Nephron progenitor cell (in vitro differentiated cells): Measurements from ENCODE around the gene NXPE4.
"Not testable (repeated sequence)": the region's sequence is repeated elsewhere in the genome, so short reads cannot be mapped to it uniquely, and the experiment has no call there.

ENCODE experiments used
- DNase-seq: peaks from one replicate; pipeline ENCODE4 v3.0.0; 2021
- H3K27ac Mint-ChIP-seq: 2 replicates; pipeline ENCODE4 v1.8.0; 2021; ENCODE audit warnings: mild to moderate bottlenecking, moderate library complexity, mixed read lengths
- H3K27me3 Mint-ChIP-seq: 2 replicates; pipeline ENCODE4 v1.8.0; 2021; ENCODE audit warnings: mild to moderate bottlenecking, low read depth, mixed read lengths; ENCODE audit not compliant: poor library complexity
- H3K36me3 Mint-ChIP-seq: 2 replicates; pipeline ENCODE4 v1.8.0; 2021; ENCODE audit warnings: low read depth, mixed read lengths
- H3K4me1 Mint-ChIP-seq: 2 replicates; pipeline ENCODE4 v1.8.0; 2021; ENCODE audit warnings: mixed read lengths
- H3K4me3 Mint-ChIP-seq: 2 replicates; pipeline ENCODE4 v1.8.0; 2021; ENCODE audit warnings: mild to moderate bottlenecking, moderate library complexity, mixed read lengths
- H3K9me3 Mint-ChIP-seq: 2 replicates; pipeline ENCODE4 v1.8.0; 2021; ENCODE audit warnings: mild to moderate bottlenecking, moderate library complexity, mixed read lengths
- TF ChIP-seq, protein P1 (sequence below): fragments of 200-600 bp; sonication (generic); IDR thresholded peaks from 2 replicates; pipeline ENCODE4 v1.5.0; 2021; ENCODE audit warnings: antibody characterized with exemption

The NXPE4 gene

DNA sequence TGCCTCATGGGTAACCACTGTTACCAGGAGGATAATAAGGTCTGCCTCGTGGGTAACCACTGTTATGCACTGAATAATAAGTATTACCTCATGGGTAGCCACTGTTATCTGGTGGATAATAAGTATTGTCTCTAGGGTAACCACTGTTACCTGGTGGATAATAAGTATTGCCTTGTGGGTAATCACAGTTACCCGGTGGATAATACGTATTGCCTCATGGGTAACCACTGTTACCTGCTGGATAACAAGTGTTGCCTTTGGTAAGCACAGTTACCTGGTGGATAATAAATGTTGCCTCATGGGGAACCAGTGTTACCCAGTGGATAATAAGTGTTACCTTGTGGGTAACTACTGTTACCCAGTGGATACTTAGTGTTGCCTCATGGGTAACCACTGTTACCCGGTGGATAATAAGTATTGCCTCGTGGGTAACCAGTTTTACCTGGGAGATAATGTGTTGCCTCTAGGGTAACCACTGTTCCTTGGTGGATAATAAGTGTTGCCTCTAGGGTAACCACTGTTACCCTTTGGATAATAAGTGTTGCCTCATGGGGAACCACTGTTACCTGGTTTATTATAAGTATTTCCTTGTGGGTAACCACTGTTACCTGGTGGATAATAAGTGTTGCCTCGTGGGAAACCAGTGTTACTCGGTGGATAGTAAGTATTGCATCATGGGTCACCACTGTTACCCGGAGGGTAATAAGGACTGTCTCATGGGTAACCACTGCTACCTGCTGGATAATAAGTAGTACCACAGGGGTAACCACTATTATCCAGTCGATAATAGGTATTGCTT is 10.6 kb upstream of the NXPE4 start:
- H3K9me3 Mint-ChIP-seq = peaks cover 57% of the 10 kb centered on the region

DNA sequence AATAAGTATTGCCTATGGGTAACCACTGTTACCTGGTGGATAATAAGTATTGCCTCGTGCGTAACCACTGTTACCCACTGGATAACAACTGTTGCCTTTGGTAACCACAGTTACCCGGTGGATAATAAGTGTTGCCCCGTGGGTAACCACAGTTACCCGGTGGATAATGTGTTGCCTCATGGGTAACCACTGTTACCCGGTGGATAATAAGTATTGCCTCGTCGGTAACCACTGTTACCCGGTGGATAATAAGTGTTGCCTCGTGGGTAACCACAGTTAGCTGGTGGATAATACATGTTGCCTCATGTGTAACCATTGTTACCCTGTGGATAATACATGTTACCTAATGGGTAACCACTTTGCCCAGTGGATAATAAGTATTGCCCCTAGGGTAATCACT is 9.8 kb upstream of the NXPE4 start:
- Mint-ChIP-seq H3K27me3 (no peaks in the 10 kb centered on the region), H3K27ac (no peak overlapping the region), H3K4me1 (no peaks in the 10 kb centered on the region), H3K4me3 (no peak overlapping the region), H3K9me3 (peaks cover 50% of the 10 kb centered on the region), H3K36me3 (no peaks in the 10 kb centered on the region)
- DNase-seq = no peak
- TF ChIP-seq, protein P1, sequence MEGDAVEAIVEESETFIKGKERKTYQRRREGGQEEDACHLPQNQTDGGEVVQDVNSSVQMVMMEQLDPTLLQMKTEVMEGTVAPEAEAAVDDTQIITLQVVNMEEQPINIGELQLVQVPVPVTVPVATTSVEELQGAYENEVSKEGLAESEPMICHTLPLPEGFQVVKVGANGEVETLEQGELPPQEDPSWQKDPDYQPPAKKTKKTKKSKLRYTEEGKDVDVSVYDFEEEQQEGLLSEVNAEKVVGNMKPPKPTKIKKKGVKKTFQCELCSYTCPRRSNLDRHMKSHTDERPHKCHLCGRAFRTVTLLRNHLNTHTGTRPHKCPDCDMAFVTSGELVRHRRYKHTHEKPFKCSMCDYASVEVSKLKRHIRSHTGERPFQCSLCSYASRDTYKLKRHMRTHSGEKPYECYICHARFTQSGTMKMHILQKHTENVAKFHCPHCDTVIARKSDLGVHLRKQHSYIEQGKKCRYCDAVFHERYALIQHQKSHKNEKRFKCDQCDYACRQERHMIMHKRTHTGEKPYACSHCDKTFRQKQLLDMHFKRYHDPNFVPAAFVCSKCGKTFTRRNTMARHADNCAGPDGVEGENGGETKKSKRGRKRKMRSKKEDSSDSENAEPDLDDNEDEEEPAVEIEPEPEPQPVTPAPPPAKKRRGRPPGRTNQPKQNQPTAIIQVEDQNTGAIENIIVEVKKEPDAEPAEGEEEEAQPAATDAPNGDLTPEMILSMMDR = no peak

More for the DNA sequence above, 10.6 kb upstream of the NXPE4 start:
- Mint-ChIP-seq H3K4me3 (no peak overlapping the region), H3K4me1 (no peaks in the 10 kb centered on the region), H3K36me3 (no peaks in the 10 kb centered on the region), H3K27me3 (no peaks in the 10 kb centered on the region), H3K27ac (no peak overlapping the region)
- TF ChIP-seq, protein P1 = no peak
- DNase-seq = no peak

DNA sequence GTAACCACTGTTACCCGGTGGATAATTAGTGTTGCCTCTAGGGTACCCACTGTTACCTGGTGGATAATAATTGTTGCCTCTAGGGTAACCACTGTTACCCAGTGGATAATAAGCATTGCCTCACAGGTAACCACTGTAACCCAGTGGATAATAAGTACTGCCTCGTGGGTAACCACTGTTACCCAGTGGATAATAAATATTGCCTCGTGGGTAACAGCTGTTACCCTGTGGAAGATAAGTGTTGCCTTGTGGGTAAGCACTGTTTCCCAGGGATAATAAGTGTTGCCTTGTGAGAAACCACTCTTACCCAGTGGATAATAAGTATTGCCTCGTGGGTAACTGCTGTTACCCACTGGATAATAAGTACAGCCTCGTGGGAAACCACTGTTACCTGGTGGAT is 9.3 kb upstream of the NXPE4 start:
- no peaks in the 10 kb centered on the region for H3K27me3 Mint-ChIP-seq
- H3K36me3 Mint-ChIP-seq = no peaks in the 10 kb centered on the region
- DNase-seq = no peak
- TF ChIP-seq, protein P1 = no peak
- no peak overlapping the region for H3K27ac Mint-ChIP-seq
- no peak overlapping the region for H3K4me3 Mint-ChIP-seq
- peaks cover 45% of the 10 kb centered on the region for H3K9me3 Mint-ChIP-seq
- no peaks in the 10 kb centered on the region for H3K4me1 Mint-ChIP-seq

DNA sequence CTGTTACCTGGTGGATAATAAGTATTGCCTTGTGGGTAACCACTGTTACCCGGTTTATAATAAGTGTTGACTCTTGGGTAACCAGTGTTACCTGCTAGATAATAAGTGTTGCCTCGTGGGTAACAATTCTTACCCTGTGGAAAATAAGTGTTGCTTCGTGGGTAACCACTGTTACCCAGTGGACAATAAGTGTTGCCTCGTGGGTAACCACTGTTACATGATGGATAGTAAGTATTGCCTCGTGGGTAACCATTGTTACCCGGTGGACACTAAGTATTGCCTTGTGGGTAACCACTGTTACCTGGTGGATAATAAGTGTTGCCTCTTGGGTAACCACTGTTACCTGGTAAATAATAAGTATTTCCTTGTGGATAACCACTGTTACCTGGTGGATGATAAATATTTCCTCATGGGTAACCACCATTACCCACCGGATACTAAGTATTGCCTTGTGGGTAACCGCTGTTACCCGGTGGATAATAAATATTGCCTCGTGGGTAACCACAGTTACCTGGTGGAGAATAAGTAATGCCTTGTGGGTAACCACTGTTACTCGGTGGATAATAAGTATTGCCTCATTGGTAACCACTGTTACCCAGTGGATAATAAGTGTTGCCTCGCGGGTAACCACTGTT is 8.7 kb upstream of the NXPE4 start:
- peaks cover 40% of the 10 kb centered on the region for H3K9me3 Mint-ChIP-seq
- no peak overlapping the region for H3K27ac Mint-ChIP-seq
- H3K4me1 Mint-ChIP-seq = no peaks in the 10 kb centered on the region
- H3K36me3 Mint-ChIP-seq = no peaks in the 10 kb centered on the region
- no peaks in the 10 kb centered on the region for H3K27me3 Mint-ChIP-seq
- no peak for DNase-seq
- TF ChIP-seq, protein P1 = no peak
- H3K4me3 Mint-ChIP-seq = no peak overlapping the region

DNA sequence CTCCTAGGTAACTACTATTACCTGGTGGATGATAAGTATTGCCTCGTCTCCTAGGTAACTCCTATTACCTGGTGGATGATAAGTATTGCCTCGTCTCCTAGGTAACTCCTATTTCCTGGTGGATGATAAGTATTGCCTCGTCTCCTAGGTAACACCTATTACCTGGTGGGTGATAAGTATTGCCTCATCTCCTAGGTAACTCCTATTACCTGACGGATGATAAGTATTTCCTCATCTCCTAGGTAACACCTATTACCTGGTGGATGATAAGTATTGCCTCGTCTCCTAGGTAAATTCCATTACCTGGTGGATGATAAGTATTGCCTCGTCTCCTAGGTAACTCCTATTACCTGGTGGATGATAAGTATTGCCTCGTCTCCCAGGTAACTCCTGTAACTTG is 7.6 kb upstream of the NXPE4 start:
- not testable (repeated sequence) for H3K27me3 Mint-ChIP-seq, H3K36me3 Mint-ChIP-seq, H3K4me1 Mint-ChIP-seq, H3K4me3 Mint-ChIP-seq, DNase-seq, H3K27ac Mint-ChIP-seq
- H3K9me3 Mint-ChIP-seq = peaks cover 31% of the 10 kb centered on the region

DNA sequence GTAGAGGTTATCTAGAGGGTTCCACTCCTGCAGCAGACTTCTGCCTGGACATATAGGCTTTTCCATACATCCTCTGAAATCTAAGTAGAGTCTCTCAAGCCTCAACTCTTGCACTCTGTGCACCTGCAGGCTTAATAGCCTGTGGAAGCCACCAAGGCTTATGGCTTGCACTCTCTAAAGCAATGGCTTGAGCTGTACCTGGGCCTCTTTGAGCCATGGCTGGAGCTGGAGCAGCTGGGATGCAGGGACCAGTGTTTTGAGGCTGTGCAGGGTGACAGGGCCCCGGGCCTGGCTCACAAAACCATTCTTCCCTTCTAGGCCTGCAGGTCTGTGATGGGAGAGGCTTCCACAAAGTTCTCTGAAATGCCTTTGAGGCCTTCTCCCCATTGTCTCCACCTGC is 2.9 kb upstream of the NXPE4 start:
- no peak overlapping the region for H3K4me3 Mint-ChIP-seq
- no peaks in the 10 kb centered on the region for H3K4me1 Mint-ChIP-seq
- H3K36me3 Mint-ChIP-seq = no peaks in the 10 kb centered on the region
- no peak overlapping the region for H3K27ac Mint-ChIP-seq
- TF ChIP-seq, protein P1 = no peak
- DNase-seq = no peak
- no peaks in the 10 kb centered on the region for H3K27me3 Mint-ChIP-seq
- peaks cover 5% of the 10 kb centered on the region for H3K9me3 Mint-ChIP-seq
